Neural cell (in vitro differentiated cells): ENCODE data around the gene BZW1. TPM values are rescaled to one million over a fixed set of nuclear protein-coding genes. Genes with fewer than 3 reads are reported as not detected.
A peak's percentile ranks its signal among the peaks of the same experiment; 100 is the strongest.

ENCODE experiments used
- H2AFZ ChIP-seq: fragments of 200-600, 300-800 bp; sonication (generic), shearing (Covaris generic); 2 replicates; pipeline ENCODE4 v1.6.0; 2014; ENCODE audit warnings: low read depth, mild to moderate bottlenecking, antibody characterized with exemption, low read length, moderate library complexity
- H3F3A ChIP-seq: fragments of 200-600 bp; shearing (Covaris generic); 2 replicates; pipeline ENCODE4 v1.6.1; 2016; ENCODE audit warnings: mild to moderate bottlenecking, moderate library complexity, mixed read lengths, antibody characterized with exemption, low read length; ENCODE audit not compliant: insufficient read depth, poor library complexity, severe bottlenecking
- H3K27ac ChIP-seq: fragments of 200-600, 300-800 bp; sonication (generic), shearing (Covaris generic); 2 replicates; pipeline ENCODE4 v1.5.1; 2014; ENCODE audit warnings: mild to moderate bottlenecking, low read length, moderate library complexity
- H3K27me3 ChIP-seq: fragments of 300-800, 200-600 bp; sonication (generic), shearing (Covaris generic); 2 replicates; pipeline ENCODE4 v1.6.0; 2014; ENCODE audit warnings: mild to moderate bottlenecking, low read depth, low read length, moderate library complexity; ENCODE audit not compliant: insufficient read depth
- H3K36me3 ChIP-seq: fragments of 300-800, 200-600 bp; sonication (generic), shearing (Covaris generic); 2 replicates; pipeline ENCODE4 v1.5.1; 2014; ENCODE audit warnings: mild to moderate bottlenecking, antibody characterized with exemption, low read length, moderate library complexity; ENCODE audit not compliant: insufficient read depth
- H3K4me2 ChIP-seq: fragments of 300-800, 200-600 bp; sonication (generic), shearing (Covaris generic); 2 replicates; pipeline ENCODE4 v1.6.0; 2014; ENCODE audit warnings: mild to moderate bottlenecking, low read length
- H3K4me3 ChIP-seq: fragments of 300-800, 200-600 bp; sonication (generic), shearing (Covaris generic); 2 replicates; pipeline ENCODE4 v1.5.1; 2014; ENCODE audit warnings: mild to moderate bottlenecking, low read length, moderate library complexity
- H3K79me2 ChIP-seq: fragments of 200-600 bp; shearing (Covaris generic); replicated peaks from 2 replicates; pipeline ENCODE4 v1.6.0; 2014; ENCODE audit warnings: mild to moderate bottlenecking, low read length, moderate library complexity; ENCODE audit not compliant: insufficient read depth
- H3K9ac ChIP-seq: fragments of 300-800, 200-600 bp; sonication (generic), shearing (Covaris generic); 2 replicates; pipeline ENCODE4 v1.6.1; 2016; ENCODE audit warnings: mild to moderate bottlenecking, low read length, mixed read lengths
- H3K9me2 ChIP-seq: fragments of 200-600 bp; shearing (Covaris generic); 2 replicates; pipeline ENCODE4 v1.6.1; 2016; ENCODE audit warnings: mild to moderate bottlenecking, low read length, mixed read lengths; ENCODE audit not compliant: insufficient read depth
- H3K9me3 ChIP-seq: fragments of 200-600, 300-800 bp; sonication (generic), shearing (Covaris generic); 2 replicates; pipeline ENCODE4 v1.6.1; 2016; ENCODE audit warnings: mild to moderate bottlenecking, mixed run types, low read length, moderate library complexity, mixed read lengths
- H4K20me1 ChIP-seq: fragments of 200-600 bp; shearing (Covaris generic); 2 replicates; pipeline ENCODE4 v1.6.1; 2016; ENCODE audit warnings: mild to moderate bottlenecking, mixed run types; ENCODE audit not compliant: insufficient read depth
- CTCF ChIP-seq: fragments of 450-650 bp; IDR thresholded peaks from 2 replicates; pipeline ENCODE4 v1.5.1; 2014; ENCODE audit warnings: antibody characterized with exemption, mild to moderate bottlenecking, moderate library complexity; ENCODE audit not compliant: poor library complexity, severe bottlenecking
- EP300 ChIP-seq: fragments of 450-650 bp; conservative IDR thresholded peaks from 2 replicates; pipeline ENCODE4 v1.6.1; 2014; ENCODE audit warnings: antibody characterized with exemption, mild to moderate bottlenecking, moderate library complexity; ENCODE audit not compliant: poor library complexity, severe bottlenecking
- EZH2 ChIP-seq: fragments of 200-600, 300-800 bp; shearing (Covaris generic), sonication (generic); IDR thresholded peaks from 2 replicates; pipeline ENCODE4 v1.6.1; 2014; ENCODE audit warnings: antibody characterized with exemption, low read length, borderline replicate concordance, mild to moderate bottlenecking; ENCODE audit not compliant: insufficient read depth, poor library complexity, severe bottlenecking
- MXI1 ChIP-seq: fragments of 450-650 bp; conservative IDR thresholded peaks from 2 replicates; pipeline ENCODE4 v1.6.1; 2014; ENCODE audit warnings: antibody characterized with exemption, mild to moderate bottlenecking; ENCODE audit not compliant: poor library complexity, severe bottlenecking
- POLR2AphosphoS5 ChIP-seq: IDR thresholded peaks from 2 replicates; pipeline ENCODE4 v1.6.1; 2012
- RAD21 ChIP-seq: fragments of 450-650 bp; conservative IDR thresholded peaks from 2 replicates; pipeline ENCODE4 v1.6.1; 2014; ENCODE audit warnings: antibody characterized with exemption, mild to moderate bottlenecking, moderate library complexity
- REST ChIP-seq: IDR thresholded peaks from 2 replicates; pipeline ENCODE4 v1.6.1; 2012; ENCODE audit warnings: borderline replicate concordance
- SMC3 ChIP-seq: fragments of 450-650 bp; conservative IDR thresholded peaks from 2 replicates; pipeline ENCODE4 v1.6.1; 2014; ENCODE audit warnings: antibody characterized with exemption, mild to moderate bottlenecking, moderate library complexity; ENCODE audit not compliant: poor library complexity
- TAF1 ChIP-seq: IDR thresholded peaks from 2 replicates; pipeline ENCODE4 v1.6.1; 2012; ENCODE audit warnings: low read depth
- polyA plus RNA-seq: library from polyadenylated mRNA; depleted of rRNA; stranded (reverse); fragments of >200 nt; gene quantifications from 2 replicates; pipeline ENCODE4 v1.2.3, GENCODE V29; 2014

The BZW1 gene
- polyA plus RNA-seq, 1 donor from 2014 or later: 291 TPM

- no peaks in the 10 kb centered on the region for H3K9me2 ChIP-seq
- peaks cover 4% of the 10 kb centered on the region for H3F3A ChIP-seq
- peak within 1 kb of the TSS; percentile 68 for H3K4me2 ChIP-seq
- H2AFZ ChIP-seq: peak within 1 kb of the TSS; percentile 86
- no peaks in the 10 kb centered on the region for H3K9me3 ChIP-seq
- peak within 1 kb of the TSS; percentile 100 for H3K9ac ChIP-seq
- TF ChIP-seq SMC3 (peak; percentile 33), CTCF (no peak), TAF1 (peak; percentile 99), REST (peak; percentile 96), EZH2 (no peak), EP300 (peak; percentile 88), MXI1 (peak; percentile 65), POLR2AphosphoS5 (peak; percentile 100)
- H3K27ac ChIP-seq: peak within 1 kb of the TSS; percentile 100
- peaks cover 47% of the 10 kb centered on the region for H3K79me2 ChIP-seq
- peaks cover 3% of the 10 kb centered on the region for H3K36me3 ChIP-seq
- H3K27me3 ChIP-seq: no peaks in the 10 kb centered on the region
- H4K20me1 ChIP-seq: peaks cover 27% of the 10 kb centered on the region
- peak within 1 kb of the TSS; percentile 98 for H3K4me3 ChIP-seq
These were observed 52.7 kb downstream of the BZW1 start, which contains the start of gene CLK1 for GRCh38 chr2:200864176-200865034. CLK1 (minus strand) TSS chr2:200864658; CDS start chr2:200861862, 2,796 bp downstream.

- Histone ChIP-seq H3K9ac (no peak overlapping the region), H3K9me3 (no peaks in the 10 kb centered on the region)
These were observed 57.3 kb downstream of the BZW1 start for GRCh38 chr2:200869014-200869413.

More at GRCh38 chr2:200869014-200869413, 57.3 kb downstream of the BZW1 start:
- no peak overlapping the region for H3K4me3 ChIP-seq
- peaks cover 3% of the 10 kb centered on the region for H3K79me2 ChIP-seq
- H4K20me1 ChIP-seq: no peaks in the 10 kb centered on the region
- no peaks in the 10 kb centered on the region for H3K9me2 ChIP-seq
- no peaks in the 10 kb centered on the region for H3K27me3 ChIP-seq
- H3K36me3 ChIP-seq: no peaks in the 10 kb centered on the region
- H3K27ac ChIP-seq: no peak overlapping the region
- H3F3A ChIP-seq: no peaks in the 10 kb centered on the region
- no peak overlapping the region for H2AFZ ChIP-seq
- TF ChIP-seq EZH2 (no peak), REST (no peak), SMC3 (no peak), EP300 (no peak), MXI1 (no peak), RAD21 (no peak), POLR2AphosphoS5 (no peak), TAF1 (no peak)
- H3K4me2 ChIP-seq: no peak overlapping the region
